ENCODE measurements around the gene GATM. TPM values are rescaled to one million over a fixed set of nuclear protein-coding genes. Genes with fewer than 3 reads are reported as not detected.

Gene GATM
- polyA plus RNA-seq, 1 donor (not counting 4 experiments of a cell fraction or from before 2014, with no cell fraction given) = 0.60 TPM

DNA sequence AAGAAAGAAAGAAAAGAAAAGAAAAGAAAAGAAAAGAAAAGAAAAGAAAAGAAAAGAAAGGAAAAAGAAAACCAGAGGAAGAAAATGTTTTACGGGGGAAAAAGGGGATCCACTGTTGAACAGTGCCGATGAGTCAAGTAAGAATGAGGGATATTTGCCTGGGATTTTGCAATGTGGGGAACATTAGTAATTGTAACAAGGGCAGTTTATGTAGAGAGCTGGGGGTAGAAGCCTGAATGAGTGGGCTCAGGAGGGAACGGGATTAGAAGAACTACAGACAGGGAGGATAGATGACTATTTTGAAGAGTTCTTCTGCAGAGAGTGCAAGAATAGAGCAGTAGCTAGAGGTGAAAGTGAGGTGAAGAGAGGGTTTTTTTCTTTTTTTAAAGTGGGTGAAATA is 28.7 kb downstream of the GATM start:
- Histone ChIP-seq H3K27me3 (ENCODE audit: control insufficient read depth, extremely low read depth, insufficient read depth, low read length) (peaks cover 6% of the 10 kb centered on the region), H3K4me2 (ENCODE audit: control insufficient read depth, extremely low read depth, insufficient read depth, low read depth, low read length) (no peak overlapping the region), H3K9me3 (ENCODE audit: control insufficient read depth, low read depth, low read length) (no peaks in the 10 kb centered on the region), H2AFZ (ENCODE audit: control insufficient read depth, low read length) (no peak overlapping the region), H4K20me1 (ENCODE audit: control insufficient read depth, extremely low read depth, insufficient read depth, low read length) (no peaks in the 10 kb centered on the region), H3K4me3 (ENCODE audit: control insufficient read depth in 2 of 3, extremely low read depth in 1 of 3, insufficient read depth in 2 of 3, low read depth in 1 of 3, low read length in 3 of 3) (no peak overlapping the region), H3K9ac (ENCODE audit: control insufficient read depth, extremely low read depth, insufficient read depth, low read length) (no peak overlapping the region), H3K27ac (ENCODE audit: control insufficient read depth, insufficient read depth, low read length) (no peak overlapping the region), H3K4me1 (ENCODE audit: control insufficient read depth, extremely low read depth, insufficient read depth, low read length) (no peaks in the 10 kb centered on the region), H3K36me3 (ENCODE audit: control insufficient read depth in 2 of 2, extremely low read depth in 1 of 2, insufficient read depth in 2 of 2, low read length in 2 of 2) (no peaks in the 10 kb centered on the region), H3K79me2 (ENCODE audit: control insufficient read depth, insufficient read depth, low read length) (no peaks in the 10 kb centered on the region), H3K9me1 (ENCODE audit: control insufficient read depth, extremely low read depth, insufficient read depth, low read length) (no peaks in the 10 kb centered on the region)
- no peak for FAIRE-seq
- no peak for TF ChIP-seq EZH2 (IDR thresholded peaks at IDR 0.05; ENCODE audit: low read length)
- TF ChIP-seq, protein P1, sequence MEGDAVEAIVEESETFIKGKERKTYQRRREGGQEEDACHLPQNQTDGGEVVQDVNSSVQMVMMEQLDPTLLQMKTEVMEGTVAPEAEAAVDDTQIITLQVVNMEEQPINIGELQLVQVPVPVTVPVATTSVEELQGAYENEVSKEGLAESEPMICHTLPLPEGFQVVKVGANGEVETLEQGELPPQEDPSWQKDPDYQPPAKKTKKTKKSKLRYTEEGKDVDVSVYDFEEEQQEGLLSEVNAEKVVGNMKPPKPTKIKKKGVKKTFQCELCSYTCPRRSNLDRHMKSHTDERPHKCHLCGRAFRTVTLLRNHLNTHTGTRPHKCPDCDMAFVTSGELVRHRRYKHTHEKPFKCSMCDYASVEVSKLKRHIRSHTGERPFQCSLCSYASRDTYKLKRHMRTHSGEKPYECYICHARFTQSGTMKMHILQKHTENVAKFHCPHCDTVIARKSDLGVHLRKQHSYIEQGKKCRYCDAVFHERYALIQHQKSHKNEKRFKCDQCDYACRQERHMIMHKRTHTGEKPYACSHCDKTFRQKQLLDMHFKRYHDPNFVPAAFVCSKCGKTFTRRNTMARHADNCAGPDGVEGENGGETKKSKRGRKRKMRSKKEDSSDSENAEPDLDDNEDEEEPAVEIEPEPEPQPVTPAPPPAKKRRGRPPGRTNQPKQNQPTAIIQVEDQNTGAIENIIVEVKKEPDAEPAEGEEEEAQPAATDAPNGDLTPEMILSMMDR (optimal IDR thresholded peaks at IDR 0.05 in 1 of 3, IDR thresholded peaks at IDR 0.05 in 1 of 3, conservative IDR thresholded peaks at IDR 0.05 in 1 of 3; ENCODE audit: extremely low read depth in 1 of 3, insufficient read depth in 2 of 3, low read length in 3 of 3) = no peak
- no peak for DNase-seq (ENCODE audit: low read depth, low spot score)
- dilution Hi-C loops (cut with MboI; ENCODE audit: extremely low pct_ligation_motif_present, low sequenced_read_pairs) = no loop called here

DNA sequence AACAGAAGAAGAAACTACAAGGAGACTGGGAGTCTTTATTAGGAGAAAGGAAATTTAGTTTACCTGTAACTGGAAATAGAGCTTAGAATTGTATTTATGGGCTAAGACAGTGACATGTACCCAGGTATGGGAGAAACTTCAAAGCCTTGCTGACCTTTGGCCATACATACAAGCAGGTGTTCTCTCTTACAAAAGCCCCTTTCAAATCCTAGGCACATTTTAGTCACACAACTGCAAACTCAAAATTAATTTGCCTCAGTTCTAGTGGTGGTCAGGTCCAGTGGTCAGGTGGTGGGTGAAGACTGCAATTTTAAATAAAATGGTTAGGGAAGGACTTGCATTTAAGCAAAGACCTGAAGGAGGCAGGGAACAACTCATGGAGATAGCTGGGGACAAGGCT is 30.4 kb downstream of the GATM start:
- no peak for DNase-seq (ENCODE audit: low read depth, low spot score)
- no peak for FAIRE-seq
- H3K36me3 ChIP-seq (ENCODE audit: control insufficient read depth in 2 of 2, extremely low read depth in 1 of 2, insufficient read depth in 2 of 2, low read length in 2 of 2) = no peaks in the 10 kb centered on the region
- no peaks in the 10 kb centered on the region for H3K79me2 ChIP-seq (ENCODE audit: control insufficient read depth, insufficient read depth, low read length)
- no peaks in the 10 kb centered on the region for H3K4me1 ChIP-seq (ENCODE audit: control insufficient read depth, extremely low read depth, insufficient read depth, low read length)
- H3K9ac ChIP-seq (ENCODE audit: control insufficient read depth, extremely low read depth, insufficient read depth, low read length) = no peak overlapping the region
- H3K4me2 ChIP-seq (ENCODE audit: control insufficient read depth, extremely low read depth, insufficient read depth, low read depth, low read length) = no peak overlapping the region
- TF ChIP-seq EZH2 (IDR thresholded peaks at IDR 0.05; ENCODE audit: low read length) = no peak
- TF ChIP-seq, protein P1 (optimal IDR thresholded peaks at IDR 0.05 in 1 of 3, IDR thresholded peaks at IDR 0.05 in 1 of 3, conservative IDR thresholded peaks at IDR 0.05 in 1 of 3; ENCODE audit: extremely low read depth in 1 of 3, insufficient read depth in 2 of 3, low read length in 3 of 3) = no peak
- H3K4me3 ChIP-seq (ENCODE audit: control insufficient read depth in 2 of 3, extremely low read depth in 1 of 3, insufficient read depth in 2 of 3, low read depth in 1 of 3, low read length in 3 of 3) = no peak overlapping the region
- no peaks in the 10 kb centered on the region for H4K20me1 ChIP-seq (ENCODE audit: control insufficient read depth, extremely low read depth, insufficient read depth, low read length)
- no peaks in the 10 kb centered on the region for H3K9me1 ChIP-seq (ENCODE audit: control insufficient read depth, extremely low read depth, insufficient read depth, low read length)
- no peak overlapping the region for H2AFZ ChIP-seq (ENCODE audit: control insufficient read depth, low read length)
- no peaks in the 10 kb centered on the region for H3K9me3 ChIP-seq (ENCODE audit: control insufficient read depth, low read depth, low read length)
- dilution Hi-C loops (cut with MboI; ENCODE audit: extremely low pct_ligation_motif_present, low sequenced_read_pairs) = no loop called here
- no peak overlapping the region for H3K27ac ChIP-seq (ENCODE audit: control insufficient read depth, insufficient read depth, low read length)
- H3K27me3 ChIP-seq (ENCODE audit: control insufficient read depth, extremely low read depth, insufficient read depth, low read length) = peaks cover 6% of the 10 kb centered on the region
